ENCODE measurements around the gene RGS16.

Gene RGS16

DNA sequence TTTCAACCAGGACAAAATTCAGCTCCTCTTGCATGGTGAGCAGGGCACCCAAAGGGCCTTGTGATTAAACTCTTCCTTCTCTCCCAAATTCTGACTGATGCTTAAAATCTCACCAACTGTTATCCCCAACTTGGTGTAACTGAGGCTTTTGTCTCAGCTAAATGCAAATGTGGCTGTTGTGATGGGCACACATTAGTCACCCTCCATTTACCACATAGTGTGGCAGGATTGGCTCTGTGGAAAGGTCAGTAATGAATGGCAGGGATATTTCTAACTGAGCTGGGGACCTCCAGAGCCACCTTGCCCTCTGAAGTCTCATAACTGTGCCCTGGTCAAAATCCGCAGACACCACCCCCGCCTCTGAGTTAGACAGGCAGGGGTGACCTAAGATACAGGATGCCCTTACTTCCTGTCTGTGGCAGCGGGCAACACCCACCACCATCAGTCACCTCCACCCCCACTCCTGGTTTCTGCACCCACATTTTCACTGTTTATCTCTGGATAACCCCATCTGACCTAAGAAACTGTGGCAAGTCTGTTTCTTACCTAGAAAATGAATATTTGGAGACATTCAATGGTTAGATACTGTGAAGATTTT, 25.4 kb upstream of the RGS16 start:
- DNase-seq (ENCODE audit: low spot score), result no peak

DNA sequence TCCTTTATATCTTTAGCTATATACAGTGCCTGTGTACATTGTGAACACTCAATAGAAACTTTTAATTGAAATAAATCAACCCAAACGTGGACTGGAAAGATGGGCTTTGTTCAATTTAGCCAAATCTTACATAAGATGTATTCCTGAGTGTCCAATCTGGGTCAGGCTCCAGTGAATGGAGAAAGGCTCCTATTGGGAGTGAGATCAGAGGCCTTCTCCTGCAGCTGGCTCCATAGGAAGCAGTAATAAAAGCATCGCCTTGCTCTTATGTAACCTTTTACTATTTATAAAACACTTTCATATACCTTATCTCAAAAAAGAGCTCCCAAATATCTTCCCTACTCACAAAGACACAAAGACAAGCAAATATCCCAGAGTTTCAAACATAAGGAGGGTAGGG, 24.9 kb upstream of the RGS16 start:
- no peak for DNase-seq (ENCODE audit: low spot score)

DNA sequence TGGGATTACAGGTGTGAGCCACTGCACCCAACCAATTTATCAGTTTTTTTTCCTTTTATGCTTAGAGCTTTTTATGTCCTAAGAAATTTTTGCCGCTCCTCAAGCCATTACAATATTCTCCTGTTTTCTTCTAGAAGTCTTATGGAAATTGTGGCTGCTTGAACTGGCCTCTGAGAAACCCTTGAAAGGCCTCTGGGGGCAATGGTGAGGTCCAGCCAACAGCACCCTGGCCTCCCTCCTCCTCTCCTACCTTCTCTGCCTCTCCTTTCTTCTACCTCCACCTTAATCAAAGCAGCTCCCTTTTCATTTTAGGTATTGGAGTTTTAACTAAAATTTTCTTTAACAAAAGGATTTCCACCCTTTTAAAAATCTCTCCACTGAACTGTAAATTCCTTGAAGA, 24.5 kb upstream of the RGS16 start:
- no peak for DNase-seq (ENCODE audit: low spot score)

DNA sequence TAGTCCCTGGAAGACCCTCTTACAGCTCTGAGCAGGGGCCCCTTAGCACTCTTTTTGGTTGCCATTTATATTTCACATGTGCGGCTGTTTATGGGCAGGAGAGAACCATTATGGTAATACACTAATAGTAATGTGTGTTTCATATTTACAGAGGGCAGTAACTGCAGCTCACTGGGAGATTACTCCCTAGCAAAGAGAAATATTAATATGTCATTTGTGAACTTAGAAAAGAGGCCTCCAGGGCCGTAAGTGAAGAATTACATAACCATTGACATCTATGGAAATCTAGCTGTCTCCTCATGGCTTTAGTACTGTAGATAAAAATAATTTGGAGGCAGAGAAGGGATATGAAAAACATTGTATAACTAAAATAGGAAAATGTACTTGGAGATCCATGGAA, 23.4 kb upstream of the RGS16 start:
- DNase-seq (ENCODE audit: low spot score), result no peak

DNA sequence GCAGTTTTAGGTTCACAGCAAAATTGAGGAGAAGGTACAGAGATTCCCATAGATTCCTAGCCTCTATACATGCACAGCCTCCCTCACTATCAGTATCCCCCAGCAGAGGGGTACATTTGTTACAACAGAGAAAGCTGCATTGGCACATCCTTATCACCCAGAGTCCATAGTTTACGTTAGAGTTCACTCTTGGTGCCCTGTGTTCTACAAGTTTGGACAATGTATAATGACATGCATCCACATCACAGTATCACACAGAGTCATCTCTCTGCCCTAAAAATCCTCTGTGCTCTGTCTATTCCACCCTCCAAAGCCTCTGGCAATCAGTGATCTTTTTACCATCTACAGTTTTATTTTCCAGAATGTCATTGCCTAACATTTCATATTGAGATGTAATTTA, 22.3 kb upstream of the RGS16 start:
- DNase-seq (ENCODE audit: low spot score), result no peak

DNA sequence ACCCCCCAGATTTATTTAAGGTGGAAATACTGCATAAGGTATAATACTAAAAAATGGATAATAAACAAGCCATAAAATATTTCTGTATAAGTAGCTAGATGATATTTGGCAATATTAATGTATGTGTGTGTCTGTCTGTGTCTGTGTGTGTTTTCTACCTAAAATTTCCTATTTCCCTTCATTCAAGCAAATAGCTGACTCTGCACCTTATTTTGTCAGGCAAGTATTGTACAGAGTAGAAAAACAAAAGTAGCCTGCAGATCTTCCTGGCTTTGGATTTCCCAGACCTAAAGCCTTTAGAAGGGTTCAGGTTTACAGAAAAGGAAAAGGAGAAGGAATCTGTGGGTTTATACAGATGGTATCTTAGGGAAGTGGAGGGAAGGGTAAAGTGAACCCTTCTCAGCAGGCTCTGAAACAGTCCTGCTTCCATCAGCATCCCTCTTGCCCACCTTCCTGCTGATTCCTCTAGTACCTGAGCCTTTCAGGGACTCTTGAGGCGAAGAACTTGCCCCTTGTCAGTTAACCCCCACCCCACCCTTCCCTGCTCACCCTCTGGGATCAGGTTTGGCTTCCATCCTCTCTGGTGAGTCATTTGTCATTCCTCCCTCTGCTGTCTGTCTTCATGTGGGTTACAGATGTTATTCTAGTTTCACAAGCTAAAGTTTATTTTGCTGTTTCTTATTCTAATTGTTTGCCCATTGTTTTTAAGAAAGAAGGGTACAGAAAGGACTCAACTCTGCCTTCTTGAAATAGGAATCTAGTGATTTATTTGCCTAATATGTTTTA, 21.7 kb upstream of the RGS16 start:
- DNase-seq (ENCODE audit: low spot score), result peak; percentile 34

DNA sequence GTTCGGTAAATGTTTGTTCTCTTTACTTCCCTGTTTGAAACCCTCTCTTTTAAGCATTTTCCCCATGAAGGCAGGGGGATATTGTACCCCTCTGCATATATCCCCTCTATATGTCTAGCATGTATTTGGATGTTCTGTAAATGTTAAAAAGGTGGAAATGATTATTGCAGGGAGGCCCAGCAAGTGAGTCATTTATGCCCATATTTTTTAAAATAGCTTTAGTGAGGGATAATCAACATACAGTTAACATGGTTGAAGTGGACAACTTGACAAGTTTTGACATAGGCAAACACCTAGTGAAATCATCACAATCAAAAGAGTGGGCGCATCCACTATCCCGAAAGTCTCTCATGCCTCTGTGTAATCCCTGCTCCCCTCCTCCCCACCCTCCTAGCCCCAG, 20.8 kb upstream of the RGS16 start:
- DNase-seq (ENCODE audit: low spot score), result no peak

DNA sequence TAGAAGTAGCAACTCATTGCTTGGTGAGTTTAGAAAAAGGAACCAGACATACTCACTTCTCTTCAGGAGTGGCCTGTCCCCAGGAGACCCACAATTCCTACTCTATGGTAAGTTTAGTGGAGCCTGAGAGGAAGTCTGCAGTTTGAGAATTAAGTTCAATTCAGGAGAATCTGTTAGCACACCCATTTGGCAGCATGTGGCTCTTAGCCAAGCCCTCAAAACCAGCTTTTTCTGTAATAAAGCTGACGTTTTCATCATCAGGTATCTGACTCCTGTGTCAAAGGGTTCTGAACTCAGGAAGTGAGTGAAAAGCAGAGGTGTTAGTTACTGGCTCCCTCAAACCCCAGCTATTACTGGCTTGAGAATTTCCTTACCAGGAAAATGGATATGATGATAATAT, 20.4 kb upstream of the RGS16 start:
- no peak for DNase-seq (ENCODE audit: low spot score)

DNA sequence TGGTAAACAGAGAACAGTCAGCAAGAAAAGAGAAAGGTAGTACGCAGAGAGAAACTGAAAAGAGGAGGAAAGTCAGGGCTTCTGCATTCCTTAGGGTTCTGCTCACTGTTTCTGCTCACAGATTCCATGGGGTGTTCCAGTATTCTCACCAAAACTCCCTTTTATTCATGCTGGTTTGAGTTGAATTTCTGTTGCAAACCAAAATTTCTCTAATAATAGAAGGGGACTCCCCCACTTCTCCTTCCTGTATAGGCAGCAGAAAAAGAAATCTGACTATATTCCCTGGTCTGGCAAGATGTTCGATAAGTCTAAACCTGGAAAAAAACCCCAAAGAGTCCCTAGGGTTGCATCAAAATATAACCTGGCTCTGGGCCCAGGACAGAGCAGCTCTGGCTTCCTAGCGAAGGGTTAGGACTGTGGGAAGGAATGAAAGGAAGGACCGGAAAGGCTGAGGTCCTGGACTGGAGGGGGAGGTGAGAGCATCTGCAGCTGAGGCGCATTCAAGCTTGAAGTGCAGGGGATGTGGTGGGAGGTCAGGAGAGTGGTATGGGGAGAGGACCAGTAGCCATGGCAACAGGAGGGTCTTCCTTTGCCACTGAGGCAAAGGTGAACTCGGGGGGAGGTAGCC, 18.8 kb upstream of the RGS16 start:
- no peak for DNase-seq (ENCODE audit: low spot score)

DNA sequence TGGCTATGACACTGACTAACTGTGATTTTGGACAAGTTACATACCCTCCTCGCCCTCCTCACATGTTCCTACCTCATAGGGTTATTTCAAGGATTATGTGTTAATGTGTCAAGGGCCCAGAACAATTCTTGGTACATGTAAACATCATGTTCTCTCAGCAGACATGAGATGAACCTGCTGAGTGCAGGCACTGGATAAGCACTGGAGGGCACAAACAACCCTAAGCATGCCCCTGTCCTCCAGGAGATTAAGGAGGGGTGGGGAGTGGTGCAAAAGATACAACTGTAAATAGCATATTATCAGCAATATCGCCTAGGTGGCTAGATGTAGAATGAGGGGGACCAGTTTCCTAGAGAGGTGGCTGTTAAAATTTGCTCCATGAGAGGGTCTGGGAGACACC, 17.7 kb upstream of the RGS16 start:
- DNase-seq (ENCODE audit: low spot score), result no peak

DNA sequence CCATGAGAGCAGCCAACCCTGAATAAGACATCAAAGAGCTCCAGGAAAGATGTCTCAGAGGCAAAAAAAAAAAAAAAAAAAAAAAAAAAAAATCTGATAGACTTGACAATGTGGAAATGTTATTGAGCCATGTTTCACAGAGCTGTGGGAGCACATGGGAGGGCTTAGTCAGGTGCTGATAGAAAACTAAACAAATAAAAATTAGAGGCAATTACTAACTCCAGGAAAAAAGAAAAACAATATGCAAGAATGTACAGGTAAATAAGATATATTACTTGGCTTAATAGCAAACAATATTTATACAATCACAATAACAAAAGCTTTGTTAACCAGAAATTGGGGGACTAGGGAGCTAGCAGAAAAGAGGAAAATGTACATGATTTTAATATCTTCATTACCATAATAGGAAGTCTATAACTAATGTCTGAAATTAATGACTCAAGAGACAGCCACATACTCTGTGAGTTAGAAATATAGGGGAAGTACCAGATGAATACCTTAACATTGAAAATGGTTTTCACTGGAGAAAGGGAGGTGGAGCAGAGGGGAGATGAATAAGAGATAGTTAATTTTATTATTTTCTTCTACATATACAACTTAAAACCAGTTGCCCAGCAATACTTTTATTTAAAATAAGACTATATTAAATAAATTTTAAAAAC, 16.9 kb upstream of the RGS16 start:
- DNase-seq (ENCODE audit: low spot score), result no peak

DNA sequence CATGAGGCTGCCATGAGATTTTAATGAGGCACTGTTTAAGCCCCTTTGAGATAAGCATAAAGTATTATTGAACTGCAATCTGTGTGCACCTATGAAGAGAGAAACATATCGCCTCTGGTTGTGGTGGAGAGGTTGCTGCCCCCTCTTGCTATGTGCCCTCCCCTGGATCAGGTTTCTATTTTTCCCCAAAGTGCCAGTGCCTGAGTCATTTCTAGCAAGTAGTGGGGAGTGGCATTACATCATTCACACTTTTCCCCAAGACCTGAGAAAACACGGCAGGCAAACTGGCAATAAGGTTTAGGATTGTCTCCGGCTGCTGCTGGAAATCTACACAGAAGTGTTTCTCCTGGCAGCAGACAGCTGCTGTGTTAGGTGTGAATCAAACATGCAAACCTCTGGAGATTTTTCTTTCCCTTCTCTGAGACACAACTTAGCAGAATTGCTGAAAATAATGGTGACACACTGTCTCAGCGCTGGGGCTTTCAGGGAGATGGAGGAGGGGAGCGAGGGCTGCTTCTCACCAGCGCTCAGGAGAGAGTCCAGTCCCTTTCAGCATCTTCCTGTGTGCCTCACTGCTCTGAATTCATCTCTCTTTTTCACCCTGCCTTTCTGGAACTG, 13.7 kb upstream of the RGS16 start:
- DNase-seq (ENCODE audit: low spot score), result no peak

DNA sequence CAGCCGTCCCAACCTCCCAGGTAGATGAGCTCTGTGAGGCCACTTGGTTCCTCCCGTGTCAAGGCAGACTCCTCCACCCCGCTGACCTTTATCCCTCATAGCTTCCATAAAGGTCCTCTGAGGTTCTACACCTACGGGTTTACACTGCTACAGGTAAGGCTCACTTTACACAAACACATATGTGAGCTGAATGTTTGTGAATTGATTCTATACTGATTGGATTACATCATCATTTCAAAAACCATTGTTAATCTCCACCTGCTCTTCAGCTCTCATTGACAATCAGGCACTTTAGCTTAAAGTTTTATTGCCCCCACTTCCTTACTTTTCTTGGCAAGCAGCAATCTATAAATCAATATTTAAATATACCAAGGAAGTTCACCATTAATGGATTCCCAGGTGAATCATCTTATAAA, 12.8 kb upstream of the RGS16 start:
- no peak for DNase-seq (ENCODE audit: low spot score)

DNA sequence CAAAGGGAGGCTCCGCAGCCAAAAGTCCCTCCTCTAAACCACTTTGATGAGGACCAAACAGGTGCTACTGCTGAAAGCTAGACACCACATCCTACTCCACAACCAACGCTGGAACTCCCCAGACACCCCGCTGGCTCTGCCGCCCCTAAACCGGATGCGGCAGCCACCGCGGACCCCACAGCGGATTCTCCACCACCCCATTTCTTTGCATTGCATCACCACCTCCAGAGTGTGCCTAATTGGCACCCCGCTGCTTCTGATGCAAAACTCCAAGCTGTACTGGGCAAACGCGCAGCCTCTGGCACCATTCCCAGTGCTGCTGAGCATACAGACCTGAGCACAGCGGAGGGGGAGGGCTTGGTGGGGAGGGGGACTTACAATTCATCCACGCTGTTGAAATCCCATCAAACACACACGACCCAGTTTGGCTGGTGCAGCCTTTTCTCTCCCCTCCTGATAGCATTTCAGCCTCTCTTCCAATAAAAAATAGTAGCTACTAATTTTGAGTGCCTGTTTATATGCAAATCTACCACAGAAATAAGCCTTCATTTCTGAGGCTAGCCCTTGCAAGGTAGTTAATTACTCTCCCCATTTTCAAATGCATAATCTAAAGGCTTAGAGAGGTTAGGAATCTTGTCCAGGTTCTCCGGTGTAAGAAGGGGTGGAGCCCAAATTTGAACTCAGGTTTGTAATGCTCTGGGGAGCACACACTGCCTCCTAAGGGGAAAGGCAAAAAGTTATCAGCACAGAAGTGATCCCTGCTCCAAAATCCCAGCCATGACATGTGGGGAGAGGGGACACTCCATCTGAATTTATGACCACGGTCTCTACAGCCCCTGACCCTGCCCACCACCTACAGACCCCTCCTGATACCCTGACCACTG, 12.2 kb upstream of the RGS16 start:
- DNase-seq (ENCODE audit: low spot score), result peak; percentile 44

DNA sequence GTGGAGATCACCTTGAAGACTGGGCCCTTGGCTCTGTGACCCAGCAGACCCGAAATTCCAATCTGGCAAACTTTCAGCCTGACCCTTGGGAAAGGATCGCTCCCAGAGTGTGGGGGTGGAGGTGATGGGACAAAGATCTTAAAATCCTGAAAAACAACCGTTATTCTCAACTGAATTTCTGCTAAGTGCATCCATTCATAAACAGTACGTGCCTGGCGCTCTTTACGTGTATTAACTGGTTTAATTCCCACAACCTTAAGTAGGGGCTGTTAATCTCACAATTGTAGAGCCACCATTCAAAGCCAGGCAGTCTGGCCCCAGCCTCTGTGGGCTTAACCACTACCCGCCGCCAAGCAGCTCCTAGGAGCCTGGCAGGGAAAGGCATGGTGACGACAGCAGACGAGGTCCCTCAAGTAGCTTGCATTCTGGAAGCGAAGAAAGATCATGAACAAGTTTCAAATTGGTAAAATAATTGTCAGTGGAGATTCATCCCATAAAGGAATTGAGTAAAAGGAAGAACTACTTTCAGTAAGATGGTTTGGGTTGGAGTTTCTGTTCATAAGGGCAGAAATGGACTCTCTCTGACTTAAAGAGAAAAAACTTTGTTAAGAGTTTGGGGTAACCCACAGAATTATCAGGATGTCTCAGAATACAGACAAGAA, 11.4 kb upstream of the RGS16 start:
- no peak for DNase-seq (ENCODE audit: low spot score)

DNA sequence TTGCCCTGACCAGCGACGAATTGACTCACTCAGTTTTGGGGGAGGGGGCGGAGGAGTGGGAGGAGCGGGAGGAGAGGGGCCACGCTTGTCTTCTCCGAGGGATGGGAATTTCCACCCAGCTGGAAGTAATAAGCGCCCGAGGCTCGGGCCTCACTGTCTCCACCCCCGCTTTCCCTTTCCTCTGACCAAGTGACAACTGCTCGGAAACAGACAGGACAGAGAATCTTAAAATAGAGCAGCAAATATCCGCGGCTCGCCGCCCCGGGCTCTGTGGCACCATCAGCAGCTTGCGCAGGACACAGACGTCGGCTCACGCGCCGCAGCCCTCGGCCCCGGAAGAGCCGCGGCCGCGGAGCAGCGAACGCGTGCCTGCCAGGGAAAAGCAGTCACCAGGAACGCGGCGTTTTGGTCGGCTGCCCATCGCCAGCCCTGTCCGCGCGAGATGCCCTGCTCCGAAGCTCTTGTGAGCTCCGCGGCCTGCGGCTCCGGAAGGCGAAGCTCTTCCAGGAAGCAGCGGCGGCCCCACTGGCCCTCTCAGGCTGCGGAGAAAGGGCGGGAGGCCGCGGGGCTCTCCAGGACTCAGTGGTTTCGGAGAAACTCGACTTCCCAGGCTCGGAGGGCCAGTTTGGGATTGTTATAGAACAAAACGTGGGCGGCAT, 10.7 kb upstream of the RGS16 start:
- DNase-seq (ENCODE audit: low spot score), result peak; percentile 91

DNA sequence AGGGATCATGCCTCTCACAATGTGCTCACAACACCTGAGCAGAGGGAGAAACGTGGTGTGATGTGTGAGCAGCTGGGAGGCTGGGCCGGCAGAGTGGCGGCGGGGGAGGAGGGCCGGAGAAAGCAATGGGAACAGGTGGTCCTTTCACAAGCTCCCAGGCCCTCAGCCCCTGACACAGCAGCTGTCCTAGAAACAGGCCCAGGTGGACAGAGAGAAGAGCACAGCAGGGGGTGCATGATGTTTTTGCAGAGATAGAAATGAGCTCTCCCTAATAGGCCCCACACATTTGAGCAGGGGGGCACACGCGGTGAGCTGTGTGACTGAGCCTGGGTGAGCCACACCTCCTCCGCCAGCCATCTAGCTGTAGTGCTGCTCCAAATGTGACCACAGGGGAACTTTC, 7.6 kb upstream of the RGS16 start:
- DNase-seq (ENCODE audit: low spot score), result no peak

DNA sequence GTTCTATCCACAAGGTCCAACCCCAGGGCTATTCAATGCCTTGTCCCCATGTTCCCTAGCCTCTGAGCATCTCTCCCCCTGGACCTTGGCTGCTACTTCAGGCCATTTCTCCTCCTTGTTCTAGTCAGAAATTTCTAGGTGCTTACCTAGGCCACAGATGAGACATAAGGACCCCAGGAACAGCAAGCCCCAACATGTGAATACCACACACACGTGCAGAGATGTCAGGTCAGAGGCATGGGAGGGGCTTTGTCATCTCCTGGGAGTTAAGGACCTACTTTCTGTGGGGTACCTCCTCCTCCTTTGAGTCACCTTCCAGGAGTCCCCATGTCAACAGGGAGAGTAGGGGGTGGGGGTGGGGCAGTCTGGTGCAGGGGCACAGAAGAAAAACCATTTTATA, 7.1 kb upstream of the RGS16 start:
- no peak for DNase-seq (ENCODE audit: low spot score)

DNA sequence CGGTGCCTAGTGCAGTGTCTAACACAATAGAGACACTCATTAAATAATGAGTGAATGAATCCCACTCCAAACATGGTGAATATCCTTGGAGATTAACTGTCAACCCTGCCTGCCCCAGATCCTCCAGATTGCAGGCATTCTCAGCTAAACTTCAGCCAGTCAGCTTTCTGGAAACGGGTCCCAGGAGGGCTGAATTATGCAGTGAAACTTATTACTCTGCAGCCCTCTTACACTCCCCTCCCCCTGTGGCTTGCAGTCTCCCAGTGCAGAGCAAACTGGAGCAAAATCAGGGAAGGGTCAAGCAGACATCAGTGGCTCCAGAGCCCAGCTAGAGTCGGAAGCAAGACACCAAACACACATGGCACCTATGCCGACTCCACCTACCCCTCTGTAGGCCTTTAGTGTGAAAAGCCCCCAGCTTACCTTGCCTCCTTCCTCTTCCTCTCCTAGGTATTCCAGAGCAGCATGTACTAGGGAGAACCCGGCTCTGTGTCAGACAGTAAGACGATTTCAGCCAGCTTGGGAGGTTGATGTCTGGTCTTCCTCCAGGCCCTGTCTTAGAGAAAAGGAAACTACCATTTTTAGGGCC, 6.5 kb upstream of the RGS16 start:
- DNase-seq (ENCODE audit: low spot score), result no peak

All from AG20443 (cell line).